GM12878 (cell line): Measurements from ENCODE around the gene PTPRM.

Experiments used
- FOXM1 ChIP-seq: IDR thresholded peaks from 2 replicates; pipeline ENCODE4 v1.6.1; 2012; ENCODE audit warnings: low read depth, mild to moderate bottlenecking, inconsistent platforms, low read length, moderate library complexity
- SIN3A ChIP-seq: IDR thresholded peaks from 2 replicates; pipeline ENCODE4 v1.6.1; 2012; ENCODE audit warnings: low read depth, low read length, improper control_type of control experiment
- TF ChIP-seq, protein P1 (sequence below): fragments of 450-650 bp; IDR thresholded peaks from 2 replicates; pipeline ENCODE4 v1.6.1; 2017; ENCODE audit warnings: mild to moderate bottlenecking
- TF ChIP-seq, protein P2 (sequence below), 3 experiments: IDR thresholded peaks in 2 of 3; conservative IDR thresholded peaks in 1 of 3; 2 replicates each; pipeline ENCODE4 v1.5.1; 2011; ENCODE audit warnings: low read depth in 3 of 3, low read length in 3 of 3, mild to moderate bottlenecking in 3 of 3, control low read depth in 2 of 3, moderate library complexity in 2 of 3, inconsistent platforms in 1 of 3, mixed read lengths in 1 of 3; ENCODE audit not compliant: control insufficient read depth in 2 of 3, insufficient read depth in 1 of 3; ENCODE audit errors: extremely low read depth in 1 of 3
- TF ChIP-seq, protein P3 (sequence below): fragments of 450-650 bp; IDR thresholded peaks from 2 replicates; pipeline ENCODE4 v1.6.1; 2017; ENCODE audit warnings: mild to moderate bottlenecking, low read depth, inconsistent platforms; ENCODE audit not compliant: poor library complexity, severe bottlenecking

DNA sequence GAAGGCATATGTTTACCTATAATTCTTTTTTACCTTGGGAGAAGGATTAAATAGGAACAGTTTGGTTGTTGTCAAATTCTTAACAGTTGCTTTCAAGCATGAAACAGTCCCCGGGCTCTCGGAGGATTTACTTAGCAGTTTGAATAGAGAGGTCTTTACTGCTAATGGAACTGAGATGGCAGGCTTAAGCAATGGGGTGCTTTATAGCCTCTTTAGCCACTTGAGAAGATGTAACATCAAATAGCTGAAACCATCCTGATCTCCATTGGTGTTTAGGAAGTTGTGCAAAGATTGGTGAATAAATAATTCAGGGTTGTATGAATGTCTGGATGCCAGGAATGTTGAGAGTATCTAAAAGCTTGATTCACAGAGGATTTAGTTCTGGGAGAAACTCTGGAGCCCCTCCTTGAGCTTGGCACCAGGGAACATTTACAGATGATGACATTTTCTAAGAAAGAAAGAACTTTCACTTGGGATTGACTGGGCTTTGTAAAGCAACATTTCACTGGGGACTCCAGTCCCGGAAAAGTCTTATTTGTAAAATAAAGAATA, 51.9 kb downstream of the PTPRM start:
- TF ChIP-seq, protein P1, sequence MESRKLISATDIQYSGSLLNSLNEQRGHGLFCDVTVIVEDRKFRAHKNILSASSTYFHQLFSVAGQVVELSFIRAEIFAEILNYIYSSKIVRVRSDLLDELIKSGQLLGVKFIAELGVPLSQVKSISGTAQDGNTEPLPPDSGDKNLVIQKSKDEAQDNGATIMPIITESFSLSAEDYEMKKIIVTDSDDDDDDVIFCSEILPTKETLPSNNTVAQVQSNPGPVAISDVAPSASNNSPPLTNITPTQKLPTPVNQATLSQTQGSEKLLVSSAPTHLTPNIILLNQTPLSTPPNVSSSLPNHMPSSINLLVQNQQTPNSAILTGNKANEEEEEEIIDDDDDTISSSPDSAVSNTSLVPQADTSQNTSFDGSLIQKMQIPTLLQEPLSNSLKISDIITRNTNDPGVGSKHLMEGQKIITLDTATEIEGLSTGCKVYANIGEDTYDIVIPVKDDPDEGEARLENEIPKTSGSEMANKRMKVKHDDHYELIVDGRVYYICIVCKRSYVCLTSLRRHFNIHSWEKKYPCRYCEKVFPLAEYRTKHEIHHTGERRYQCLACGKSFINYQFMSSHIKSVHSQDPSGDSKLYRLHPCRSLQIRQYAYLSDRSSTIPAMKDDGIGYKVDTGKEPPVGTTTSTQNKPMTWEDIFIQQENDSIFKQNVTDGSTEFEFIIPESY = no peak
- no peak for TF ChIP-seq SIN3A
- TF ChIP-seq, protein P2, sequence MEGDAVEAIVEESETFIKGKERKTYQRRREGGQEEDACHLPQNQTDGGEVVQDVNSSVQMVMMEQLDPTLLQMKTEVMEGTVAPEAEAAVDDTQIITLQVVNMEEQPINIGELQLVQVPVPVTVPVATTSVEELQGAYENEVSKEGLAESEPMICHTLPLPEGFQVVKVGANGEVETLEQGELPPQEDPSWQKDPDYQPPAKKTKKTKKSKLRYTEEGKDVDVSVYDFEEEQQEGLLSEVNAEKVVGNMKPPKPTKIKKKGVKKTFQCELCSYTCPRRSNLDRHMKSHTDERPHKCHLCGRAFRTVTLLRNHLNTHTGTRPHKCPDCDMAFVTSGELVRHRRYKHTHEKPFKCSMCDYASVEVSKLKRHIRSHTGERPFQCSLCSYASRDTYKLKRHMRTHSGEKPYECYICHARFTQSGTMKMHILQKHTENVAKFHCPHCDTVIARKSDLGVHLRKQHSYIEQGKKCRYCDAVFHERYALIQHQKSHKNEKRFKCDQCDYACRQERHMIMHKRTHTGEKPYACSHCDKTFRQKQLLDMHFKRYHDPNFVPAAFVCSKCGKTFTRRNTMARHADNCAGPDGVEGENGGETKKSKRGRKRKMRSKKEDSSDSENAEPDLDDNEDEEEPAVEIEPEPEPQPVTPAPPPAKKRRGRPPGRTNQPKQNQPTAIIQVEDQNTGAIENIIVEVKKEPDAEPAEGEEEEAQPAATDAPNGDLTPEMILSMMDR (IDR thresholded peaks at IDR 0.05 in 2 of 3, conservative IDR thresholded peaks at IDR 0.05 in 1 of 3; ENCODE audit: control insufficient read depth in 2 of 3, extremely low read depth in 1 of 3, insufficient read depth in 1 of 3, low read depth in 3 of 3, low read length in 3 of 3) = no peak
- TF ChIP-seq, protein P3, sequence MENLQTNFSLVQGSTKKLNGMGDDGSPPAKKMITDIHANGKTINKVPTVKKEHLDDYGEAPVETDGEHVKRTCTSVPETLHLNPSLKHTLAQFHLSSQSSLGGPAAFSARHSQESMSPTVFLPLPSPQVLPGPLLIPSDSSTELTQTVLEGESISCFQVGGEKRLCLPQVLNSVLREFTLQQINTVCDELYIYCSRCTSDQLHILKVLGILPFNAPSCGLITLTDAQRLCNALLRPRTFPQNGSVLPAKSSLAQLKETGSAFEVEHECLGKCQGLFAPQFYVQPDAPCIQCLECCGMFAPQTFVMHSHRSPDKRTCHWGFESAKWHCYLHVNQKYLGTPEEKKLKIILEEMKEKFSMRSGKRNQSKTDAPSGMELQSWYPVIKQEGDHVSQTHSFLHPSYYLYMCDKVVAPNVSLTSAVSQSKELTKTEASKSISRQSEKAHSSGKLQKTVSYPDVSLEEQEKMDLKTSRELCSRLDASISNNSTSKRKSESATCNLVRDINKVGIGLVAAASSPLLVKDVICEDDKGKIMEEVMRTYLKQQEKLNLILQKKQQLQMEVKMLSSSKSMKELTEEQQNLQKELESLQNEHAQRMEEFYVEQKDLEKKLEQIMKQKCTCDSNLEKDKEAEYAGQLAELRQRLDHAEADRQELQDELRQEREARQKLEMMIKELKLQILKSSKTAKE = no peak
- TF ChIP-seq FOXM1 = no peak
